GM23338 (cell line): Measurements from ENCODE around the gene SMAD3. TPM values are rescaled to one million over a fixed set of nuclear protein-coding genes. Genes with fewer than 3 reads are reported as not detected.

Experiments
- ATAC-seq: fragments of 200-7000 bp; cut with Tn5 transposase; 3 replicates; pipeline ENCODE4 v1.9.1; 2020
- DNase-seq: peaks from one replicate; pipeline ENCODE4 v3.0.0-alpha.2; 2015; ENCODE audit warnings: low spot score
- H2AFZ ChIP-seq: fragments of 200-600 bp; sonication (generic); 2 replicates; pipeline ENCODE4 v1.8.0; 2016; ENCODE audit warnings: antibody characterized with exemption, mild to moderate bottlenecking, moderate library complexity
- H3F3A ChIP-seq: fragments of 200-600 bp; sonication (generic); replicated peaks from 2 replicates; pipeline ENCODE4 v1.8.0; 2017; ENCODE audit warnings: antibody characterized with exemption, mixed run types, low read depth
- H3K27ac ChIP-seq: fragments of 200-600 bp; sonication (generic); 2 replicates; pipeline ENCODE4 v1.6.1; 2016; ENCODE audit warnings: low read depth
- H3K27me3 ChIP-seq: fragments of 200-600 bp; sonication (generic); 2 replicates; pipeline ENCODE4 v1.8.0; 2016; ENCODE audit warnings: mild to moderate bottlenecking, mixed run types, moderate library complexity; ENCODE audit not compliant: insufficient read depth
- H3K36me3 ChIP-seq: fragments of 200-600 bp; sonication (generic); 2 replicates; pipeline ENCODE4 v1.8.0; 2016; ENCODE audit warnings: mild to moderate bottlenecking; ENCODE audit not compliant: insufficient read depth
- H3K4me1 ChIP-seq: fragments of 200-600 bp; sonication (generic); 2 replicates; pipeline ENCODE4 v1.8.0; 2016; ENCODE audit warnings: mild to moderate bottlenecking, moderate library complexity; ENCODE audit not compliant: insufficient read depth
- H3K4me2 ChIP-seq: fragments of 200-600 bp; sonication (generic); 2 replicates; pipeline ENCODE4 v1.7.1; 2017; ENCODE audit warnings: mixed run types
- H3K4me3 ChIP-seq: fragments of 200-600 bp; sonication (generic); 2 replicates; pipeline ENCODE4 v1.6.1; 2016; ENCODE audit warnings: mixed run types
- H3K79me2 ChIP-seq: fragments of 200-600 bp; sonication (generic); replicated peaks from 2 replicates; pipeline ENCODE4 v1.8.0; 2017; ENCODE audit warnings: mild to moderate bottlenecking; ENCODE audit not compliant: insufficient read depth
- H3K9me2 ChIP-seq: fragments of 200-600 bp; sonication (generic); 2 replicates; pipeline ENCODE4 v1.8.0; 2017; ENCODE audit not compliant: insufficient read depth
- H4K20me1 ChIP-seq: fragments of 200-600 bp; sonication (generic); replicated peaks from 2 replicates; pipeline ENCODE4 v1.8.0; 2017; ENCODE audit warnings: mild to moderate bottlenecking; ENCODE audit not compliant: insufficient read depth
- H3K27ac Mint-ChIP-seq: 2 replicates; pipeline ENCODE4 v1.8.0; 2020; ENCODE audit warnings: inconsistent platforms, mild to moderate bottlenecking, moderate library complexity, mixed read lengths
- H3K27me3 Mint-ChIP-seq: 3 replicates; pipeline ENCODE4 v1.8.0; 2022; ENCODE audit warnings: low read depth, mild to moderate bottlenecking, moderate library complexity, mixed read lengths, inconsistent platforms; ENCODE audit not compliant: insufficient read depth, poor library complexity
- H3K36me3 Mint-ChIP-seq: 3 replicates; pipeline ENCODE4 v1.8.0; 2021; ENCODE audit warnings: low read depth, mild to moderate bottlenecking, inconsistent platforms, moderate library complexity, mixed read lengths
- H3K4me1 Mint-ChIP-seq: 3 replicates; pipeline ENCODE4 v1.8.0; 2020; ENCODE audit warnings: mild to moderate bottlenecking, inconsistent platforms, mixed read lengths
- H3K4me3 Mint-ChIP-seq: 3 replicates; pipeline ENCODE4 v1.8.0; 2021; ENCODE audit warnings: moderate library complexity, mild to moderate bottlenecking, inconsistent platforms, mixed read lengths
- H3K9me3 Mint-ChIP-seq: 3 replicates; pipeline ENCODE4 v1.8.0; 2020; ENCODE audit warnings: moderate library complexity, mild to moderate bottlenecking, inconsistent platforms, mixed read lengths
- CREB1 ChIP-seq: fragments of 250-450 bp; sonication (Bioruptor Pico); IDR thresholded peaks from 2 replicates; pipeline ENCODE4 v1.5.0; 2020; ENCODE audit warnings: low read depth, mild to moderate bottlenecking, moderate library complexity
- EZH2 ChIP-seq: fragments of 200-600 bp; sonication (generic); IDR thresholded peaks from one replicate; pipeline ENCODE4 v1.8.0; 2017; ENCODE audit warnings: antibody characterized with exemption, mild to moderate bottlenecking, low read depth; ENCODE audit not compliant: unreplicated experiment
- NANOG ChIP-seq: IDR thresholded peaks from 2 replicates; pipeline ENCODE4 v1.6.1; 2016; ENCODE audit warnings: antibody characterized with exemption, borderline replicate concordance
- POLR2AphosphoS5 ChIP-seq: IDR thresholded peaks from 2 replicates; pipeline ENCODE4 v1.6.1; 2016; ENCODE audit warnings: antibody characterized with exemption, low read depth
- polyA plus RNA-seq: library from polyadenylated mRNA; unstranded; fragments of >200 nt; fragmentation: Nextera tagmentation; extraction: Ambion mirVana; gene quantifications from 2 replicates; pipeline ENCODE4 v1.2.1, GENCODE V29; 2016
- total RNA-seq: library from RNA; depleted of rRNA; stranded (reverse); fragments of >200 nt; shearing (Covaris generic); gene quantifications from 2 replicates; pipeline ENCODE4 v1.2.3, GENCODE V29; 2014
- TF ChIP-seq, protein P1 (sequence below): IDR thresholded peaks from one replicate; pipeline ENCODE4 v1.6.1; 2018; ENCODE audit warnings: antibody characterized with exemption; ENCODE audit not compliant: unreplicated experiment

SMAD3 gene
- total and polyA plus RNA-seq, 2 experiments from 2014 or later, result 4.9 to 11.6 TPM

GRCh38 chr15:67119238-67119846 lies 53.9 kb downstream of the SMAD3 start:
- Histone ChIP-seq H3K4me3 (no peak overlapping the region), H3K4me1 (0 out of 2 replicates have a peak, but pooled peaks cover 9% of the 10 kb centered on the region), H3K27ac (no peak overlapping the region), H4K20me1 (no peaks in the 10 kb centered on the region), H3K27me3 (no peaks in the 10 kb centered on the region), H3F3A (no peaks in the 10 kb centered on the region), H3K4me2 (no peak overlapping the region), H2AFZ (no peak overlapping the region), H3K9me2 (no peaks in the 10 kb centered on the region), H3K79me2 (peaks cover 3% of the 10 kb centered on the region), H3K36me3 (no peaks in the 10 kb centered on the region)
- H3K4me3 Mint-ChIP-seq, result no peak overlapping the region
- no peaks in the 10 kb centered on the region; the same call in 2 of the 3 replicates for H3K36me3 Mint-ChIP-seq
- H3K27me3 Mint-ChIP-seq, result peaks cover 2% of the 10 kb centered on the region
- no peak for TF ChIP-seq CREB1
- TF ChIP-seq, protein P1, sequence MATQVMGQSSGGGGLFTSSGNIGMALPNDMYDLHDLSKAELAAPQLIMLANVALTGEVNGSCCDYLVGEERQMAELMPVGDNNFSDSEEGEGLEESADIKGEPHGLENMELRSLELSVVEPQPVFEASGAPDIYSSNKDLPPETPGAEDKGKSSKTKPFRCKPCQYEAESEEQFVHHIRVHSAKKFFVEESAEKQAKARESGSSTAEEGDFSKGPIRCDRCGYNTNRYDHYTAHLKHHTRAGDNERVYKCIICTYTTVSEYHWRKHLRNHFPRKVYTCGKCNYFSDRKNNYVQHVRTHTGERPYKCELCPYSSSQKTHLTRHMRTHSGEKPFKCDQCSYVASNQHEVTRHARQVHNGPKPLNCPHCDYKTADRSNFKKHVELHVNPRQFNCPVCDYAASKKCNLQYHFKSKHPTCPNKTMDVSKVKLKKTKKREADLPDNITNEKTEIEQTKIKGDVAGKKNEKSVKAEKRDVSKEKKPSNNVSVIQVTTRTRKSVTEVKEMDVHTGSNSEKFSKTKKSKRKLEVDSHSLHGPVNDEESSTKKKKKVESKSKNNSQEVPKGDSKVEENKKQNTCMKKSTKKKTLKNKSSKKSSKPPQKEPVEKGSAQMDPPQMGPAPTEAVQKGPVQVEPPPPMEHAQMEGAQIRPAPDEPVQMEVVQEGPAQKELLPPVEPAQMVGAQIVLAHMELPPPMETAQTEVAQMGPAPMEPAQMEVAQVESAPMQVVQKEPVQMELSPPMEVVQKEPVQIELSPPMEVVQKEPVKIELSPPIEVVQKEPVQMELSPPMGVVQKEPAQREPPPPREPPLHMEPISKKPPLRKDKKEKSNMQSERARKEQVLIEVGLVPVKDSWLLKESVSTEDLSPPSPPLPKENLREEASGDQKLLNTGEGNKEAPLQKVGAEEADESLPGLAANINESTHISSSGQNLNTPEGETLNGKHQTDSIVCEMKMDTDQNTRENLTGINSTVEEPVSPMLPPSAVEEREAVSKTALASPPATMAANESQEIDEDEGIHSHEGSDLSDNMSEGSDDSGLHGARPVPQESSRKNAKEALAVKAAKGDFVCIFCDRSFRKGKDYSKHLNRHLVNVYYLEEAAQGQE, result no peak
- no peak for TF ChIP-seq POLR2AphosphoS5
- no peak for DNase-seq
- no peak for ATAC-seq
- H3K9me3 Mint-ChIP-seq, result no peaks in the 10 kb centered on the region
- no peak overlapping the region for H3K27ac Mint-ChIP-seq
- peaks cover 12% of the 10 kb centered on the region for H3K4me1 Mint-ChIP-seq

GRCh38 chr15:67120009-67120838 lies 54.8 kb downstream of the SMAD3 start:
- no peak for TF ChIP-seq NANOG
- TF ChIP-seq EZH2, result no peak
- peaks cover 3% of the 10 kb centered on the region for H3K79me2 ChIP-seq
- no peak overlapping the region for H2AFZ ChIP-seq
- Mint-ChIP-seq H3K36me3 (no peaks in the 10 kb centered on the region; the same call in 2 of the 3 replicates), H3K4me3 (no peak overlapping the region), H3K27me3 (no peaks in the 10 kb centered on the region), H3K9me3 (no peaks in the 10 kb centered on the region), H3K27ac (peak overlapping the region; percentile 61; the same call in 1 of the 2 replicates), H3K4me1 (peaks cover 13% of the 10 kb centered on the region)
- H3K4me2 ChIP-seq, result no peak overlapping the region
- H3K9me2 ChIP-seq, result no peaks in the 10 kb centered on the region
- no peak; the same call in 1 of the 3 replicates for ATAC-seq
- no peaks in the 10 kb centered on the region for H4K20me1 ChIP-seq
- no peak overlapping the region for H3K27ac ChIP-seq
- H3F3A ChIP-seq, result no peaks in the 10 kb centered on the region
- no peaks in the 10 kb centered on the region for H3K36me3 ChIP-seq
- no peaks in the 10 kb centered on the region for H3K27me3 ChIP-seq
- no peak for DNase-seq
- H3K4me1 ChIP-seq, result 0 out of 2 replicates have a peak, but pooled peaks cover 9% of the 10 kb centered on the region
- no peak overlapping the region for H3K4me3 ChIP-seq
